ENCODE measurements around the gene CCDC66. TPM values are rescaled to one million over a fixed set of nuclear protein-coding genes. Genes with fewer than 3 reads are reported as not detected.
"Not testable (repeated sequence)": the region's sequence is repeated elsewhere in the genome, so short reads cannot be mapped to it uniquely, and the experiment has no call there.

Gene CCDC66
- polyA plus RNA-seq, 1 donor from 2014 or later: 80.3 TPM

DNA sequence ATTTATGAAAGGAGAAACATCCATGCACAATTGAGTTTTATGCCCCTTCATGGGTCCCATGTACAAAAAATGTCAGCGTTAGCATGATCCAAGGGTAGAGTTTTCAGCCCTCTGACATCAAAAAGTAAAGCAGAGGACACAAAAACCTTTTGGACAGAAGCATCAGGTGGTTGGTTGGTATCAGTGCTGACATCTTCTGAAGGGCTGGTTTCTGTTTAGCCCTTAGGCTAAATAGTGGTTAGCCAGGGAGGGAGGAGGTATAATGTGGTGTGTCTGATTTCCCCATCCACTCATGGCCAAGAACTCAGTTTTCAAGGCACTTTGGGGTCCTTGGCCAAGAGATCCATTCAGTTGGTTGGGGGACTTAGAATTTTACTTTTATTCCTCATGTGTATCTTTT, 16.5 kb downstream of the CCDC66 start:
- Histone ChIP-seq H3K27ac (ENCODE audit: low read length) (no peak overlapping the region), H3K9me3 (ENCODE audit: low read length) (no peaks in the 10 kb centered on the region)

DNA sequence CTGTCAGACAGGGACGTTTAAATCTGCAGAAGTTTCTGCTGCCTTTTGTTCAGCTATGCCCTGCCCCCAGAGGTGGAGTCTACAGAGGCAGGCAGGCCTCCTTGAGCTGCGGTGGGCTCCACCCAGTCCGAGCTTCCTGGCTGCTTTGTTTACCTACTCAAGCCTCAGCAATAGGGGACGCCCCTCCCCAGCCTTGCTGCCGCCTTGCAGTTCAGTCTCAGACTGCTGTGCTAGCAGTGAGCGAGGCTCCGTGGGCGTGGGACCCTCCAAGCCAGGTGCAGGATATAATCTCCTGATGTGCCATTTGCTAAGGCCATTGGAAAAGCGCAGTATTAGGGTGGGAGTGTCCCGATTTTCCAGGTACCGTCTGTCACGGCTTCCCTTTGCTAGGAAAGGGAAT, 25.0 kb downstream of the CCDC66 start:
- not testable (repeated sequence) for H3F3A ChIP-seq (ENCODE audit: insufficient read depth, low read length, poor library complexity, severe bottlenecking); H3K4me2 ChIP-seq (ENCODE audit: low read length); H4K20me1 ChIP-seq (ENCODE audit: insufficient read depth); H3K9me3 ChIP-seq (ENCODE audit: low read length); H3K27me3 ChIP-seq (ENCODE audit: insufficient read depth, low read depth, low read length); H3K4me3 ChIP-seq (ENCODE audit: low read length); H3K27ac ChIP-seq (ENCODE audit: low read length); H3K9ac ChIP-seq (ENCODE audit: low read length); H3K79me2 ChIP-seq (replicated peaks; ENCODE audit: insufficient read depth, low read length); H3K36me3 ChIP-seq (ENCODE audit: insufficient read depth, low read length); H2AFZ ChIP-seq (ENCODE audit: low read depth, low read length); H3K9me2 ChIP-seq (ENCODE audit: insufficient read depth, low read length)

More for the DNA sequence above, 16.5 kb downstream of the CCDC66 start:
- no peaks in the 10 kb centered on the region for H3K79me2 ChIP-seq (replicated peaks; ENCODE audit: insufficient read depth, low read length)
- no peak overlapping the region for H2AFZ ChIP-seq (ENCODE audit: low read depth, low read length)
- no peaks in the 10 kb centered on the region for H4K20me1 ChIP-seq (ENCODE audit: insufficient read depth)
- H3K4me2 ChIP-seq (ENCODE audit: low read length): no peak overlapping the region
- H3K9me2 ChIP-seq (ENCODE audit: insufficient read depth, low read length): no peaks in the 10 kb centered on the region
- no peaks in the 10 kb centered on the region for H3F3A ChIP-seq (ENCODE audit: insufficient read depth, low read length, poor library complexity, severe bottlenecking)
- no peak overlapping the region for H3K9ac ChIP-seq (ENCODE audit: low read length)
- H3K27me3 ChIP-seq (ENCODE audit: insufficient read depth, low read depth, low read length): no peaks in the 10 kb centered on the region
- TF ChIP-seq TAF1 (IDR thresholded peaks at IDR 0.05; ENCODE audit: low read depth) (no peak), POLR2AphosphoS5 (IDR thresholded peaks at IDR 0.05) (no peak), RAD21 (conservative IDR thresholded peaks at IDR 0.05) (no peak), REST (IDR thresholded peaks at IDR 0.05; ENCODE audit: borderline replicate concordance) (no peak), MXI1 (conservative IDR thresholded peaks at IDR 0.05; ENCODE audit: poor library complexity, severe bottlenecking) (no peak), SMC3 (conservative IDR thresholded peaks at IDR 0.05; ENCODE audit: poor library complexity) (no peak), EP300 (conservative IDR thresholded peaks at IDR 0.05; ENCODE audit: poor library complexity, severe bottlenecking) (no peak), EZH2 (IDR thresholded peaks at IDR 0.05; ENCODE audit: borderline replicate concordance, insufficient read depth, low read length, poor library complexity, severe bottlenecking) (no peak)
- TF ChIP-seq, protein P1, sequence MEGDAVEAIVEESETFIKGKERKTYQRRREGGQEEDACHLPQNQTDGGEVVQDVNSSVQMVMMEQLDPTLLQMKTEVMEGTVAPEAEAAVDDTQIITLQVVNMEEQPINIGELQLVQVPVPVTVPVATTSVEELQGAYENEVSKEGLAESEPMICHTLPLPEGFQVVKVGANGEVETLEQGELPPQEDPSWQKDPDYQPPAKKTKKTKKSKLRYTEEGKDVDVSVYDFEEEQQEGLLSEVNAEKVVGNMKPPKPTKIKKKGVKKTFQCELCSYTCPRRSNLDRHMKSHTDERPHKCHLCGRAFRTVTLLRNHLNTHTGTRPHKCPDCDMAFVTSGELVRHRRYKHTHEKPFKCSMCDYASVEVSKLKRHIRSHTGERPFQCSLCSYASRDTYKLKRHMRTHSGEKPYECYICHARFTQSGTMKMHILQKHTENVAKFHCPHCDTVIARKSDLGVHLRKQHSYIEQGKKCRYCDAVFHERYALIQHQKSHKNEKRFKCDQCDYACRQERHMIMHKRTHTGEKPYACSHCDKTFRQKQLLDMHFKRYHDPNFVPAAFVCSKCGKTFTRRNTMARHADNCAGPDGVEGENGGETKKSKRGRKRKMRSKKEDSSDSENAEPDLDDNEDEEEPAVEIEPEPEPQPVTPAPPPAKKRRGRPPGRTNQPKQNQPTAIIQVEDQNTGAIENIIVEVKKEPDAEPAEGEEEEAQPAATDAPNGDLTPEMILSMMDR (IDR thresholded peaks at IDR 0.05; ENCODE audit: poor library complexity, severe bottlenecking): no peak
- no peak overlapping the region for H3K4me3 ChIP-seq (ENCODE audit: low read length)
- peaks cover 4% of the 10 kb centered on the region for H3K36me3 ChIP-seq (ENCODE audit: insufficient read depth, low read length)

GRCh38 chr3:56584275-56584674, 27.3 kb downstream of the CCDC66 start:
- H3K9me3 ChIP-seq (ENCODE audit: low read length): not testable (repeated sequence)

More at GRCh38 chr3:56584275-56584674, 27.3 kb downstream of the CCDC66 start:
- not testable (repeated sequence) for H3F3A ChIP-seq (ENCODE audit: insufficient read depth, low read length, poor library complexity, severe bottlenecking); H3K4me2 ChIP-seq (ENCODE audit: low read length); H4K20me1 ChIP-seq (ENCODE audit: insufficient read depth); H3K4me3 ChIP-seq (ENCODE audit: low read length); H3K9me2 ChIP-seq (ENCODE audit: insufficient read depth, low read length); H3K79me2 ChIP-seq (replicated peaks; ENCODE audit: insufficient read depth, low read length); H3K36me3 ChIP-seq (ENCODE audit: insufficient read depth, low read length); H2AFZ ChIP-seq (ENCODE audit: low read depth, low read length); H3K27ac ChIP-seq (ENCODE audit: low read length); H3K27me3 ChIP-seq (ENCODE audit: insufficient read depth, low read depth, low read length); H3K9ac ChIP-seq (ENCODE audit: low read length)

Measured in neural cell (in vitro differentiated cells).